Measurements from ENCODE around the gene SPACA7.

DNA sequence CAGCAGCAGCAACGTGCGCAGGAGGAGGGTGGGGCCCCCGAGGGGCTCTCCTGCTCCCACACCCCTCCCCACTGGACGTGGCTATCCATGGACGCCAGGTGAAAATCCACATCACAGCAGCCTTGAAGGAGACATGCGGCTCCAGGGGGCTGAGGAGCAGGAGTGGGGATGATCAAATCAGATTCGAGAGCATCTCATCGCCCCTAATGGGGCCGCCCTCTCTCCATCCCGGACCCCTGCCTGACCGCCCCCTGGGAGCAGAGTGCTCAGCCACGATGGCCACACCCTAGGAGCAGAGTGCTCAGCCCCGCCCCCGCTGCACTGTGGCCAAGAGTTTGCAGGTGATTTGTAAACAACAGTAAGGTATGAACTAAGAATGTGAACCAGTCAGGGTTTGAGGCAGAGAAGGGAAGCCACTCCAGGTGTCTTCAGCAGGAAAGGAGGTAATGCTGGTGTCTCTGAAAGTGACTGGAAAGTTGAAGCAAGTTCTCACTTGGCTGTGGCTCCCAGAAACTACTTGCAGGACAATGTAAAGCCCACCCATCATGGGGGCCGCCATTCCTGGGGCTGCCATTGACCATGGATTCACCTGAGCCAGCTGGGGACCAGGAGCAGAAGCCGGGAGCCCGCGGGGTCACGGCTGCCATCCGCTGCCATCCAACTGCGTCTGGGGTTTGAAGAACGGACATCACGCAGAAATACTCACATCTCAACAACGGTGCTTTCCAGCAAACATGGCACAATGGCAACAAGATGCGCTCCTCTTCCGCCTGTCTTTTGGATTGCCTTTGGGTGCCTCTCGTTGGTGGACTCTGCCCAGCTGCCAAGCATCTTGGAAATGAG is 71.8 kb downstream of the SPACA7 start:
- TF ChIP-seq EZH2phosphoT487 (conservative IDR thresholded peaks at IDR 0.05; ENCODE audit: low read length) (no peak), CTCF (IDR thresholded peaks at IDR 0.05; ENCODE audit: insufficient read depth, low read length, poor library complexity, severe bottlenecking) (no peak)

Data from SU-DHL-6 (cell line).